Astrocyte (in vitro differentiated cells and primary cell): ENCODE data around the gene AKAP17A. TPM values are rescaled to one million over a fixed set of nuclear protein-coding genes. Genes with fewer than 3 reads are reported as not detected.

Experiments used
- DNase-seq: peaks from one replicate; pipeline ENCODE4 v3.0.0-alpha.2; 2010; ENCODE audit warnings: low read depth
- FAIRE-seq: peaks from 2 replicates; lab custom pipeline; 2011; peaks lifted over from hg19 to GRCh38; lab: Jason Lieb, UNC
- H2AFZ ChIP-seq: 2 replicates; pipeline ENCODE4 v1.6.0; 2012; ENCODE audit warnings: low read depth, low read length, inconsistent platforms
- H3K27ac ChIP-seq: 2 replicates; pipeline ENCODE4 v1.5.1; 2011; ENCODE audit warnings: low read depth, low read length, inconsistent platforms
- H3K27me3 ChIP-seq: 2 replicates; pipeline ENCODE4 v1.6.0; 2011; ENCODE audit warnings: low read length, inconsistent platforms; ENCODE audit not compliant: insufficient read depth
- H3K36me3 ChIP-seq: 2 replicates; pipeline ENCODE4 v1.5.1; 2011; ENCODE audit warnings: low read length, inconsistent platforms; ENCODE audit not compliant: insufficient read depth
- H3K4me1 ChIP-seq: 2 replicates; pipeline ENCODE4 v1.5.1; 2011; ENCODE audit warnings: low read length, inconsistent platforms; ENCODE audit not compliant: insufficient read depth
- H3K4me2 ChIP-seq: 2 replicates; pipeline ENCODE4 v1.6.0; 2012; ENCODE audit warnings: low read length, inconsistent platforms
- H3K4me3 ChIP-seq: 2 replicates; pipeline ENCODE4 v1.5.1; 2011; ENCODE audit warnings: low read depth, mild to moderate bottlenecking, low read length, inconsistent platforms; ENCODE audit not compliant: insufficient read depth
- H3K79me2 ChIP-seq: 2 replicates; pipeline ENCODE4 v1.6.0; 2012; ENCODE audit warnings: mild to moderate bottlenecking, low read length, inconsistent platforms; ENCODE audit not compliant: insufficient read depth
- H3K9ac ChIP-seq: 2 replicates; pipeline ENCODE4 v1.6.0; 2012; ENCODE audit warnings: mild to moderate bottlenecking, low read length, inconsistent platforms
- H3K9me3 ChIP-seq: 2 replicates; pipeline ENCODE4 v1.5.1; 2012; ENCODE audit warnings: low read depth, mild to moderate bottlenecking, low read length, inconsistent platforms; ENCODE audit not compliant: insufficient read depth
- H4K20me1 ChIP-seq: 2 replicates; pipeline ENCODE4 v1.6.0; 2012; ENCODE audit warnings: low read length, inconsistent platforms; ENCODE audit not compliant: insufficient read depth
- H3K27ac Mint-ChIP-seq: one replicate; pipeline ENCODE4 v1.8.0; 2021; ENCODE audit warnings: mild to moderate bottlenecking, mixed read lengths; ENCODE audit not compliant: unreplicated experiment
- H3K27me3 Mint-ChIP-seq: one replicate; pipeline ENCODE4 v1.8.0; 2021; ENCODE audit warnings: low read depth, mixed read lengths; ENCODE audit not compliant: unreplicated experiment
- H3K36me3 Mint-ChIP-seq: one replicate; pipeline ENCODE4 v1.8.0; 2021; ENCODE audit warnings: low read depth, mixed read lengths; ENCODE audit not compliant: unreplicated experiment
- H3K4me1 Mint-ChIP-seq: one replicate; pipeline ENCODE4 v1.8.0; 2021; ENCODE audit warnings: low read depth, mixed read lengths; ENCODE audit not compliant: unreplicated experiment
- H3K4me3 Mint-ChIP-seq: one replicate; pipeline ENCODE4 v1.8.0; 2021; ENCODE audit warnings: mild to moderate bottlenecking, moderate library complexity, mixed read lengths; ENCODE audit not compliant: unreplicated experiment
- H3K9me3 Mint-ChIP-seq: one replicate; pipeline ENCODE4 v1.8.0; 2021; ENCODE audit warnings: mild to moderate bottlenecking, mixed read lengths; ENCODE audit not compliant: unreplicated experiment
- CTCF ChIP-seq: IDR thresholded peaks from 2 replicates; pipeline ENCODE4 v1.5.1; 2011; ENCODE audit warnings: low read depth, mild to moderate bottlenecking, inconsistent platforms, low read length, moderate library complexity; ENCODE audit not compliant: insufficient read depth
- EZH2 ChIP-seq: IDR thresholded peaks from 2 replicates; pipeline ENCODE4 v1.6.1; 2012; ENCODE audit warnings: mild to moderate bottlenecking, low read length, inconsistent platforms; ENCODE audit not compliant: insufficient read depth
- total RNA-seq: library from RNA; stranded (reverse); gene quantifications from 2 replicates; pipeline ENCODE4 v1.2.1, GENCODE V29; 2021

AKAP17A gene
- total RNA-seq, 1 donor from 2014 or later, result 15.9 TPM

GRCh38 chrX:1598876-1599790 is 7.7 kb downstream of the AKAP17A start:
- H3K9me3 Mint-ChIP-seq, result peaks cover 11% of the 10 kb centered on the region
- no peak for TF ChIP-seq EZH2
- no peak for TF ChIP-seq CTCF

GRCh38 chrX:1599791-1600405 is 8.5 kb downstream of the AKAP17A start:
- Histone ChIP-seq H3K9me3 (no peaks in the 10 kb centered on the region), H3K27ac (no peak overlapping the region), H3K4me3 (no peak overlapping the region), H3K9ac (no peak overlapping the region), H3K4me2 (no peak overlapping the region), H2AFZ (no peak overlapping the region), H3K4me1 (no peaks in the 10 kb centered on the region), H4K20me1 (peaks cover 71% of the 10 kb centered on the region), H3K79me2 (peaks cover 54% of the 10 kb centered on the region), H3K36me3 (peaks cover 20% of the 10 kb centered on the region), H3K27me3 (no peaks in the 10 kb centered on the region)
- Mint-ChIP-seq H3K27ac (no peak overlapping the region), H3K9me3 (peaks cover 11% of the 10 kb centered on the region), H3K4me1 (no peaks in the 10 kb centered on the region), H3K36me3 (peaks cover 4% of the 10 kb centered on the region), H3K4me3 (no peak overlapping the region), H3K27me3 (peaks cover 8% of the 10 kb centered on the region)
- DNase-seq (no peak), FAIRE-seq (no peak)
- TF ChIP-seq CTCF, result no peak

More at GRCh38 chrX:1598876-1599790, 7.7 kb downstream of the AKAP17A start:
- Histone ChIP-seq H3K9me3 (no peaks in the 10 kb centered on the region), H4K20me1 (peaks cover 72% of the 10 kb centered on the region), H3K4me1 (no peaks in the 10 kb centered on the region), H2AFZ (no peak overlapping the region), H3K79me2 (peaks cover 61% of the 10 kb centered on the region), H3K36me3 (peaks cover 24% of the 10 kb centered on the region), H3K4me2 (no peak overlapping the region), H3K4me3 (no peak overlapping the region), H3K9ac (no peak overlapping the region), H3K27ac (no peak overlapping the region), H3K27me3 (no peaks in the 10 kb centered on the region)
- Mint-ChIP-seq H3K4me1 (no peaks in the 10 kb centered on the region), H3K4me3 (no peak overlapping the region), H3K36me3 (peaks cover 4% of the 10 kb centered on the region), H3K27me3 (peaks cover 8% of the 10 kb centered on the region), H3K27ac (no peak overlapping the region)
- no peak for DNase-seq
- no peak for FAIRE-seq
